GM18519 (cell line): ENCODE results near the gene HACD4.
"Not testable (repeated sequence)": the region's sequence is repeated elsewhere in the genome, so short reads cannot be mapped to it uniquely, and the experiment has no call there.

Experiments used
- ATAC-seq: cut with Tn5 transposase; IDR thresholded peaks from one replicate; pipeline ENCODE4 v1.9.1; 2021; ENCODE audit warnings: mild to moderate bottlenecking, moderate library complexity; ENCODE audit not compliant: unreplicated experiment, low FRiP score

The HACD4 gene

GRCh38 chr9:20974191-20974938, 57.1 kb downstream of the HACD4 start:
- ATAC-seq, result not testable (repeated sequence)

GRCh38 chr9:20973246-20973947, 58.0 kb downstream of the HACD4 start:
- not testable (repeated sequence) for ATAC-seq

GRCh38 chr9:20972684-20973083, 58.8 kb downstream of the HACD4 start:
- ATAC-seq, result no peak

- no peak for ATAC-seq
Observed at GRCh38 chr9:20962536-20963225, 68.8 kb downstream of the HACD4 start.

GRCh38 chr9:20950707-20951106, 80.7 kb downstream of the HACD4 start:
- ATAC-seq, result no peak
